HepG2 (cell line): ENCODE results near the gene ADAMTS4. TPM values are rescaled to one million over a fixed set of nuclear protein-coding genes. Genes with fewer than 3 reads are reported as not detected.

Source experiments
- CHD2 ChIP-seq: IDR thresholded peaks from 2 replicates; pipeline ENCODE4 v1.6.1; 2011; ENCODE audit warnings: low read depth, low read length, improper control_type of control experiment
- HOXD1 ChIP-seq: sonication (generic); formaldehyde crosslinking; IDR thresholded peaks from 2 replicates; pipeline ENCODE4 v1.5.0; 2020; ENCODE audit warnings: missing genetic modification reagents
- KDM5B ChIP-seq: sonication (generic); formaldehyde crosslinking; IDR thresholded peaks from 2 replicates; pipeline ENCODE4 v1.4.0; 2020; ENCODE audit warnings: missing genetic modification reagents, mild to moderate bottlenecking, borderline replicate concordance
- MAF1 ChIP-seq: sonication (generic); formaldehyde crosslinking; IDR thresholded peaks from 2 replicates; pipeline ENCODE4 v1.5.0; 2020; ENCODE audit warnings: missing genetic modification reagents, borderline replicate concordance
- RFXAP ChIP-seq: sonication (generic); formaldehyde crosslinking; IDR thresholded peaks from 2 replicates; pipeline ENCODE4 v1.4.0; 2020; ENCODE audit warnings: missing genetic modification reagents, borderline replicate concordance
- THAP9 ChIP-seq: sonication (generic); formaldehyde crosslinking; IDR thresholded peaks from 2 replicates; pipeline ENCODE4; 2020; ENCODE audit warnings: missing genetic modification reagents, mild to moderate bottlenecking, borderline replicate concordance
- YEATS4 ChIP-seq: sonication (generic); formaldehyde crosslinking; IDR thresholded peaks from 2 replicates; pipeline ENCODE4 v1.4.0; 2020; ENCODE audit warnings: missing genetic modification reagents, borderline replicate concordance
- ZNF142 ChIP-seq: sonication (generic); formaldehyde crosslinking; IDR thresholded peaks from 2 replicates; pipeline ENCODE4 v1.4.0; 2020; ENCODE audit warnings: missing genetic modification reagents
- ZNF232 ChIP-seq: sonication (generic); formaldehyde crosslinking; IDR thresholded peaks from 2 replicates; pipeline ENCODE4 v1.4.0; 2020; ENCODE audit warnings: missing genetic modification reagents, borderline replicate concordance
- ZNF644 ChIP-seq: IDR thresholded peaks from 2 replicates; pipeline ENCODE4 v1.6.1; 2016; ENCODE audit warnings: low read depth
- polyA plus RNA-seq, 8 experiments: library from polyadenylated mRNA; depleted of rRNA in 3 of 8; stranded (reverse) in 7 of 8; unstranded in 1 of 8; fragments of >200 nt; fragmentation: Illumina TruSeq in 4 of 8; extraction: Trizol in 4 of 8; gene quantifications; 2 replicates each; pipeline versions ENCODE4 v1.2.1 to v1.2.3, GENCODE V29; 2011 to 2016; ENCODE audit warnings: low read depth in 4 of 8, missing spikeins in 1 of 8, mixed read lengths in 1 of 8; ENCODE audit not compliant: insufficient read depth in 1 of 8
- total RNA-seq, 5 experiments: library from RNA; depleted of rRNA; stranded (reverse); fragments of >200 nt; fragmentation: Illumina TruSeq; extraction: Trizol; gene quantifications; 2 replicates each; pipeline ENCODE4 v1.2.3, GENCODE V29; 2016; ENCODE audit warnings: low read depth in 1 of 5
- TF ChIP-seq, protein P1 (sequence below): sonication (generic); formaldehyde crosslinking; IDR thresholded peaks from 2 replicates; pipeline ENCODE4 v1.5.0; 2020; ENCODE audit warnings: missing genetic modification reagents
- TF ChIP-seq, protein P2 (sequence below): sonication (generic); formaldehyde crosslinking; IDR thresholded peaks from 2 replicates; pipeline ENCODE4 v1.5.0; 2020; ENCODE audit warnings: mild to moderate bottlenecking, missing genetic modification reagents
- TF ChIP-seq, protein P3 (sequence below): sonication (generic); formaldehyde crosslinking; IDR thresholded peaks from 2 replicates; pipeline ENCODE4 v1.8.1; 2023; ENCODE audit warnings: mild to moderate bottlenecking, inconsistent platforms, moderate library complexity, missing genetic modification reagents, borderline replicate concordance

ADAMTS4 gene
- total and polyA plus RNA-seq, 2 of the 13 experiments (the other 11 are each of a cell fraction or from before 2014, with no cell fraction given) = 0.51 to 1.7 TPM

DNA sequence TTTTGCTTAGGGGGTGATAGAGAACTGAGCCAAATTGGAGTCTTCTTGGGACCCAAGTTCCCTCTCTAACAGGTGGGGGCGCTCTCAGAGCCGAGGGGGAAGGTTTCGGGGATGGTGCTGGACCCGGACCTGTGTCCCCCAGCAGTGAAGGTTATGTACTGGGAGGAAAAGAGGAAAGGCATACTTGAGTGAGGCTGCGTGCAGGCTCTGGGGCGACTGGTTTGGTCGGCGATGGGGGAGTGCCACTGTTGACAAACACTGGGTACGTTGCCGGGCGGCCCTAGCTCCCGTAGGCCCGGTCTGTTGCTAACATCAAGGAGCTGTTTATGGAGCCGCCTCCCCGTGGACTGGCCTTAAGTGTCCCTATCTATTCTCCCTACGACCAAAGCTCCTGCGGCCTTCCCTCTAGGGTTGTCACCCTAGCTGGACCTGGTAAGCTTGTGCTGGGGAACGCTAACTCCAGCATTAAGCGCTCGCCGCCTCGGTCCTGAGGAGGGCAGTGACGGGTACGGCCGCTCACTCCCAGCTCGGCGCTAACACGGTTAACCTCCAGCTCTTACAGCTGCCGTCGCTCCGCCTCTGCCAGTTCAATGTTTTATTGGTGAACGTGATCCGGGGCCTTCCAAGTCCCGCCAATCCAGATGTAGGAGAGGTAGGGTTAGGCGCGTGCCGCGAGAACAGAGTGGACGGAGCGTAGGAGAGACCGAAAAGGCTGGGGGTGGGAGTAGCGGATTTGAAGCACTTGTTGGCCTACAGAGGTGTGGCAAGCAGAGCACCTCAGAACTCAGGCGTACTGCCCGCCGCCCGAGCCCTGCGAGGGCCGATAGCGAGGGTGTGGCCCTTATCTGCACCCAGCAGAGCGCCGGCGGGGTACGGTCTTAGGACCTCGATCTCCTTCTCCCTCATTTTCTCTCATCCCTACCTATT, 32.8 kb downstream of the ADAMTS4 start, which contains the start of gene PPOX (continued):
- TF ChIP-seq ZNF142 (CRISPR knock-in tag) = peak; percentile 78; the same call in 1 of the 2 replicates
- TF ChIP-seq ZNF232 = no peak
- no peak for TF ChIP-seq MAF1 (CRISPR knock-in tag)
- TF ChIP-seq HOXD1 (CRISPR knock-in tag) = peak; percentile 81; the same call in 1 of the 2 replicates
- peak; percentile 89; the same call in 1 of the 2 replicates for TF ChIP-seq RFXAP (CRISPR knock-in tag)
- TF ChIP-seq, protein P1, sequence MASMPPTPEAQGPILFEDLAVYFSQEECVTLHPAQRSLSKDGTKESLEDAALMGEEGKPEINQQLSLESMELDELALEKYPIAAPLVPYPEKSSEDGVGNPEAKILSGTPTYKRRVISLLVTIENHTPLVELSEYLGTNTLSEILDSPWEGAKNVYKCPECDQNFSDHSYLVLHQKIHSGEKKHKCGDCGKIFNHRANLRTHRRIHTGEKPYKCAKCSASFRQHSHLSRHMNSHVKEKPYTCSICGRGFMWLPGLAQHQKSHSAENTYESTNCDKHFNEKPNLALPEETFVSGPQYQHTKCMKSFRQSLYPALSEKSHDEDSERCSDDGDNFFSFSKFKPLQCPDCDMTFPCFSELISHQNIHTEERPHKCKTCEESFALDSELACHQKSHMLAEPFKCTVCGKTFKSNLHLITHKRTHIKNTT = no peak
- TF ChIP-seq, protein P2, sequence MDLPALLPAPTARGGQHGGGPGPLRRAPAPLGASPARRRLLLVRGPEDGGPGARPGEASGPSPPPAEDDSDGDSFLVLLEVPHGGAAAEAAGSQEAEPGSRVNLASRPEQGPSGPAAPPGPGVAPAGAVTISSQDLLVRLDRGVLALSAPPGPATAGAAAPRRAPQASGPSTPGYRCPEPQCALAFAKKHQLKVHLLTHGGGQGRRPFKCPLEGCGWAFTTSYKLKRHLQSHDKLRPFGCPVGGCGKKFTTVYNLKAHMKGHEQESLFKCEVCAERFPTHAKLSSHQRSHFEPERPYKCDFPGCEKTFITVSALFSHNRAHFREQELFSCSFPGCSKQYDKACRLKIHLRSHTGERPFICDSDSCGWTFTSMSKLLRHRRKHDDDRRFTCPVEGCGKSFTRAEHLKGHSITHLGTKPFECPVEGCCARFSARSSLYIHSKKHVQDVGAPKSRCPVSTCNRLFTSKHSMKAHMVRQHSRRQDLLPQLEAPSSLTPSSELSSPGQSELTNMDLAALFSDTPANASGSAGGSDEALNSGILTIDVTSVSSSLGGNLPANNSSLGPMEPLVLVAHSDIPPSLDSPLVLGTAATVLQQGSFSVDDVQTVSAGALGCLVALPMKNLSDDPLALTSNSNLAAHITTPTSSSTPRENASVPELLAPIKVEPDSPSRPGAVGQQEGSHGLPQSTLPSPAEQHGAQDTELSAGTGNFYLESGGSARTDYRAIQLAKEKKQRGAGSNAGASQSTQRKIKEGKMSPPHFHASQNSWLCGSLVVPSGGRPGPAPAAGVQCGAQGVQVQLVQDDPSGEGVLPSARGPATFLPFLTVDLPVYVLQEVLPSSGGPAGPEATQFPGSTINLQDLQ (CRISPR knock-in tag) = no peak
- TF ChIP-seq ZNF644 (CRISPR knock-in tag) = no peak
- TF ChIP-seq CHD2 = peak; percentile 93
- TF ChIP-seq KDM5B (CRISPR knock-in tag) = peak; percentile 63
- TF ChIP-seq YEATS4 (CRISPR knock-in tag) = peak; percentile 84
- TF ChIP-seq, protein P3, sequence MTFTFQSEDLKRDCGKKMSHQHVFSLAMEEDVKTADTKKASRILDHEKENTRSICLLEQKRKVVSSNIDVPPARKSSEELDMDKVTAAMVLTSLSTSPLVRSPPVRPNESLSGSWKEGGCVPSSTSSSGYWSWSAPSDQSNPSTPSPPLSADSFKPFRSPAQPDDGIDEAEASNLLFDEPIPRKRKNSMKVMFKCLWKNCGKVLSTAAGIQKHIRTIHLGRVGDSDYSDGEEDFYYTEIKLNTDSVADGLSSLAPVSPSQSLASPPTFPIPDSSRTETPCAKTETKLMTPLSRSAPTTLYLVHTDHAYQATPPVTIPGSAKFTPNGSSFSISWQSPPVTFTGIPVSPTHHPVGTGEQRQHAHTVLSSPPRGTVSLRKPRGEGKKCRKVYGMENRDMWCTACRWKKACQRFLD (CRISPR knock-in tag) = peak; percentile 12; the same call in 1 of the 2 replicates
- 0 out of 2 replicates have a peak, but pooled peaks have one; percentile 39 for TF ChIP-seq THAP9
